ENCODE data around the gene JUND. TPM values are rescaled to one million over a fixed set of nuclear protein-coding genes. Genes with fewer than 3 reads are reported as not detected.
A peak's percentile ranks its signal among the peaks of the same experiment; 100 is the strongest.

Gene JUND
- total and polyA plus RNA-seq, 2 of the 8 experiments (the other 6 are each of a cell fraction or from before 2014, with no cell fraction given): 54.0 to 77.5 TPM

DNA sequence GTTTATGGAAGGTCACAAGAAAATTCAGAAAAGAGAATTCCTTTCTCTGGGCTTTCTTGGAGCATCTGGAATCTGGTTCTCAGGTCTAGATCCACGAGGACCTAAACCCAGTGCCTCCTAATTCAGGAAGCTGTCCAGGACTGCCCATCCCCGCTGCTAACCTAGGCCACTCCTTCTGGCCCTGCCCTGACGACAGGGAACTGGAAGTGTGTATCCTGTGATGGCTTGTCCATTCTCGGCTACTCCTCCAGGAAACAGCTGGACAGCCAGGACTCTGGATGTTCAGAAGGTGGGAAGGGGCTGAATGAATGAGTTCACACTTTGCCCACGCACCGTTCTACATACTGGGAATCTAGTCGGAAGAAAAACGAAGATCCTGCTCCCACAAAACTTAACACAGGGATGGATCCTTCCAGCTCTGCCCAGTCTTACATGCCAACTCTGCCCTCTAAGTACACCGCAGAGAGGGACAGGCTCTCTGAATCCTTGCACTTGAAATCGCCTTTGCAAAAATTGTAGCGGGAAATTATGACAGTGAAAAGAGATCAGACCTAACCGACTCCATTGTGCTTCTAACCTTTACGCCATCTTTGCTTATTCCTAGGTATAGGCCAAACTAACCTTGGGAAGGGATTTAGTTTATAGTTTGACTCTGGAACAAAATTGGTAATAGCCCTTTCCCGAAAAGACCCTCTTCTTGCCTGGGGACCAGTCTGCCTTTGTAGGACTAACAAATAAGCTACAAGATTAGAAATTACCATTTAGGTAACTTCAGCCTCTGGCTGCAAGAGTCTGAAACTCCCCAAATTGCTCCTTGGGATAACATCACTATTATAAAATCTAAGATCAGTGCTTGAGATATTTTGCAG, 39.7 kb upstream of the JUND start:
- Histone ChIP-seq H3K79me2 (ENCODE audit: control insufficient read depth in 1 of 2, insufficient read depth in 2 of 2, low read length in 2 of 2) (peaks cover 20 to 45% of the 10 kb centered on the region in 2 experiments), H3K9me3 (ENCODE audit: insufficient read depth in 2 of 2, low read depth in 1 of 2, low read length in 1 of 2) (no peaks in the 10 kb centered on the region), H4K8ac (ENCODE audit: extremely low read depth, insufficient read depth, low read length) (no peak overlapping the region), H2BK12ac (ENCODE audit: low read depth, low read length) (no peak overlapping the region), H3K4me3 (ENCODE audit: extremely low read depth in 1 of 4, insufficient read depth in 2 of 4, low read depth in 3 of 4, low read length in 4 of 4) (peak overlapping the region in 3 of 4 experiments; percentile 75 to 82 (median 82); a peak in 2 of 8 replicates), H2BK20ac (ENCODE audit: low read length) (no peak overlapping the region), H3K4ac (replicated peaks; ENCODE audit: insufficient read length, low read depth, low read length) (no peak overlapping the region), H2BK5ac (ENCODE audit: low read depth, low read length) (0 out of 2 replicates have a peak overlapping the region, but pooled peaks have one; percentile 78), H4K5ac (ENCODE audit: insufficient read length, low read depth, low read length) (no peak overlapping the region), H4K20me1 (replicated peaks in 1 of 2; ENCODE audit: control insufficient read depth in 1 of 2, insufficient read depth in 2 of 2, low read length in 2 of 2) (peaks cover 6 to 17% of the 10 kb centered on the region in 2 experiments), H2BK15ac (ENCODE audit: low read length) (no peak overlapping the region), H3K23me2 (ENCODE audit: low read depth, low read length) (no peaks in the 10 kb centered on the region), H3K23ac (ENCODE audit: insufficient read length) (no peak overlapping the region), H3K27me3 (replicated peaks in 1 of 4; ENCODE audit: control insufficient read depth in 3 of 4, extremely low read depth in 1 of 4, insufficient read depth in 3 of 4, low read length in 3 of 4) (no peaks in the 10 kb centered on the region), H3K27ac (ENCODE audit: low read depth, low read length) (no peak overlapping the region), H3K4me1 (replicated peaks in 1 of 4; ENCODE audit: control insufficient read depth in 3 of 4, insufficient read depth in 4 of 4, low read length in 3 of 4) (peaks cover 6 to 9% (median 7%) of the 10 kb centered on the region in 4 experiments), H4K91ac (replicated peaks; ENCODE audit: insufficient read length, low read length) (no peak overlapping the region), H3K18ac (ENCODE audit: extremely low read depth, low read length) (no peak overlapping the region), H2AFZ (ENCODE audit: low read length) (no peak overlapping the region), H3K56ac (replicated peaks; ENCODE audit: insufficient read length, low read depth, low read length) (no peak overlapping the region), H3K79me1 (ENCODE audit: low read depth, low read length) (peaks cover 18% of the 10 kb centered on the region), H3K9ac (replicated peaks in 1 of 4; ENCODE audit: extremely low read depth in 1 of 4, low read depth in 3 of 4, low read length in 3 of 4) (no peak overlapping the region; a peak in 2 of 7 replicates), H2AK5ac (ENCODE audit: low read depth, low read length) (0 out of 2 replicates have a peak overlapping the region, but pooled peaks have one; percentile 75), H3K14ac (ENCODE audit: insufficient read length) (no peak overlapping the region), H3K36me3 (ENCODE audit: control insufficient read depth in 2 of 4, insufficient read depth in 4 of 4, low read length in 3 of 4) (peaks cover 0 to 7% (median 0%) of the 10 kb centered on the region in 4 experiments; a peak in 2 of 8 replicates), H2BK120ac (replicated peaks; ENCODE audit: low read depth, low read length) (no peak overlapping the region), H3K4me2 (ENCODE audit: insufficient read depth in 1 of 2, low read depth in 2 of 2, low read length in 2 of 2) (peak overlapping the region; percentile 69 to 74; a peak in 3 of 4 replicates)
- FAIRE-seq (no peak), DNase-seq (ENCODE audit: low read depth in 1 of 2, low spot score in 2 of 2) (no peak)
- no peak for TF ChIP-seq SIN3A (conservative IDR thresholded peaks at IDR 0.05 in 1 of 2, IDR thresholded peaks at IDR 0.05 in 1 of 2; ENCODE audit: low read depth in 1 of 2, low read length in 2 of 2)
- ChIA-PET CTCF (ENCODE audit: partially characterized antibody) (interaction anchor here (0.6 to 13.7 kb wide), 18 partner anchors 9 to 213 kb away, joined by 3 to 242 read pairs (median 5); partner anchors contain the start of genes IQCN, JUND and SSBP4), POLR2A (ENCODE audit: partially characterized antibody) (interaction anchor here (0.7 to 13.8 kb wide), 13 partner anchors 9 to 68 kb away, joined by 3 to 200 read pairs (median 7); partner anchors contain the start of genes IQCN and JUND)
- WGBS, 2 experiments (ENCODE audit: extremely low coverage in 1 of 2, insufficient coverage in 1 of 2, insufficient read length in 1 of 2, insufficient replicate concordance in 2 of 2, low coverage in 1 of 2, low lambda C conversion rate in 2 of 2, missing lambda C conversion rate in 1 of 2): 92% methylated on average over 13 of the region's 14 CpGs; no CpG with 5 or more reads in 1 of the 2 experiments

All from H1 (cell line).